Measurements from ENCODE around the gene APOC4. TPM values are rescaled to one million over a fixed set of nuclear protein-coding genes. Genes with fewer than 3 reads are reported as not detected.

Gene APOC4
- total RNA-seq, 1 experiment from 2014 or later, result not detected

DNA sequence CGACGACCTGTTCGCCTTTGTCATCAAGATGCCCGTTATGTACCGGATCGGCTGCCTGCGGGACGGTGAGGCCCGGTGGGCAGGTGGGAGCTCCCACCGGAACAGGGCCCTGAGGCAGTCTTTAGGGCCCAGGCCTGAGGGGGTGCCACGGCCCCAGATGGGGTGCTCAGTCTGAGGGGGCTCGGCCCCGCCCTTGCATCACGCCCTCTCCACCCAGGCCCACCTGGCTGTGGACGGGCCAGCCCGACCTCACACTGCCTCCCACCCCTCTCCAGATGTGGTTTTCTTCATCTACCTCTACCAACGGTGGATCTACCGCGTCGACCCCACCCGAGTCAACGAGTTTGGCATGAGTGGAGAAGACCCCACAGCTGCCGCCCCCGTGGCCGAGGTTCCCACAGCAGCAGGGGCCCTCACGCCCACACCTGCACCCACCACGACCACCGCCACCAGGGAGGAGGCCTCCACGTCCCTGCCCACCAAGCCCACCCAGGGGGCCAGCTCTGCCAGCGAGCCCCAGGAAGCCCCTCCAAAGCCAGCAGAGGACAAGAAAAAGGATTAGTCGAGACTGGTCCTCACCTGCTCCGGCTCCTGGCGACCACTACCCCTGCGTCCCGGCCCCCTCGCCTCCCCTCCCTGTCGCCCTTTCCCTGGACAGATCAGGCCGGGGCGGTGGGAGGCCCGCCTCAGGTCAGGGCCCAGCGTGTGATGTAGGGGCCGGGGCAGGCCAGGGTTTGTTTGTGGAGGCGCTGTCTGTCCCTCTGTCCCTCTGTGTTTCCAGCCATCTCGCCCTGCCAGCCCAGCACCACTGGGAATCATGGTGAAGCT, 50.5 kb downstream of the APOC4 start:
- no peak for DNase-seq (ENCODE audit: extremely low read depth, low read depth)

DNA sequence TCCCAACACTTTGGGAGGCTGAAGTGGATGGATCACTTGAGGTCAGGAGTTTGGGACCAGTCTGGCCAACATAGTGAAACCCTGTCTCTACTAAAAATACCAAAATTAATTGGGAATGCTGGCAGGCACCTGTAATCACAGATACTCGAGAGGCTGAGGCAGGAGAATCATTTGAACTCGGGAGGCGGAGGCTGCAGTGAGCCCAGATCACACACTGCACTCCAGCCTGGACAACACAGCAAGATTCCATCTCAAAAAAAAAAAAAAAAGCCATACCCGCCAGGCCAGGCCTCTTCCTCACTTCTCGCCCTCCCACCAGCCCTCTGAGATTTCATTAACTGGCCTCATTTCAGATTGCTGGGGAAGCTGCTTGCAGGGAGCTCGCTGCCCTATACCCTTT, 51.5 kb downstream of the APOC4 start:
- no peak for DNase-seq (ENCODE audit: extremely low read depth, low read depth)

DNA sequence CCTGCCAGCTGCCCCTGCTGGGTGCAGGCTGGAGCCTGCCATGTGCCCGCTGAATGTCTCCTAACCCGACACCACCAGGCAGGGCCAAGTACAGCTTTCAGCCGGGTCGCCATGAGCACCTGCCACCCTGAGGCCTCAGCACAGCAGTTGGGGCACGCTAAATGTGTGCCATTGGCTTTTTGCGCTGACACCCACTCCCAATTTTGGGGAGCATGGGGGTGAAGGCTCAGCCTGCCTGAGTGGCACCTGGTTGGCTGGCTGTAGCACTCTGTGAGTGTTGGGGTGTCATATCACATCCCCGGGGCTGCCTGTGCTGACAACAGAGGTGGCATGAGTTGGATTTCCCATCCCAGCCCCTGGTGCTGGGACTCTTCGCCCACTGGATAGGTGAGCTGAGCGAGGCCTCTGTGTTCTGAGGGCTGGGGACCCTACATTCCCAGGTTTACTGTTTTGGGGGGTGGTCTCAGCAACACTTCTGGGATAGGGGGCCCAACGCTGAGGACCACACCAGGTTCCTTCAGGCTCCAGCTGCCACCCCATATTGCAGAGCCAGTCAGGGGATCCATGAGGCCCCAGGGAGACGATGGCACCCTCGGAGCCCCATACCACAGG, 52.0 kb downstream of the APOC4 start:
- no peak for DNase-seq (ENCODE audit: extremely low read depth, low read depth)

Other genes with a start within 250 kb of the APOC4 start
- gene CEACAM16, start 243.1 kb upstream of the APOC4 start, total RNA-seq (2014; rRNA removed; shearing (Covaris generic)), result not detected in 2 replicates
- gene BCL3, start 193.5 kb upstream of the APOC4 start, total RNA-seq (2014; rRNA removed; shearing (Covaris generic)), result 12.6 and 16.5 TPM in 2 replicates
- gene CBLC, start 164.3 kb upstream of the APOC4 start, total RNA-seq (2014; rRNA removed; shearing (Covaris generic)), result not detected in 2 replicates
- gene BCAM, start 133.1 kb upstream of the APOC4 start, total RNA-seq (2014; rRNA removed; shearing (Covaris generic)), result 2.3 and 3.1 TPM in 2 replicates
- gene NECTIN2, start 95.9 kb upstream of the APOC4 start, total RNA-seq (2014; rRNA removed; shearing (Covaris generic)), result 24.3 and 29.4 TPM in 2 replicates
- 43.7 and 60.7 TPM in 2 replicates for gene TOMM40, start 51.0 kb upstream of the APOC4 start, total RNA-seq (2014; rRNA removed; shearing (Covaris generic))
- gene APOE, start 36.4 kb upstream of the APOC4 start, total RNA-seq (2014; rRNA removed; shearing (Covaris generic)), result 0.84 and 1.2 TPM in 2 replicates
- 6.1 and 9.6 TPM in 2 replicates for gene APOC1, start 27.6 kb upstream of the APOC4 start, total RNA-seq (2014; rRNA removed; shearing (Covaris generic))
- not detected in 2 replicates for gene APOC2, start 3.8 kb downstream of the APOC4 start, total RNA-seq (2014; rRNA removed; shearing (Covaris generic))
- gene CLPTM1, start 13.1 kb downstream of the APOC4 start, total RNA-seq (2014; rRNA removed; shearing (Covaris generic)), result 31.0 and 31.2 TPM in 2 replicates
- 10.1 and 12.5 TPM in 2 replicates for gene RELB, start 59.2 kb downstream of the APOC4 start, total RNA-seq (2014; rRNA removed; shearing (Covaris generic))
- gene CLASRP, start 96.8 kb downstream of the APOC4 start, total RNA-seq (2014; rRNA removed; shearing (Covaris generic)), result 20.4 and 31.4 TPM in 2 replicates
- 0.27 and 1.4 TPM in 2 replicates for gene ZNF296, start 134.2 kb downstream of the APOC4 start, total RNA-seq (2014; rRNA removed; shearing (Covaris generic))
- 20.2 and 24.5 TPM in 2 replicates for gene GEMIN7, start 137.0 kb downstream of the APOC4 start, total RNA-seq (2014; rRNA removed; shearing (Covaris generic))
- gene PPP1R37, start 150.9 kb downstream of the APOC4 start, total RNA-seq (2014; rRNA removed; shearing (Covaris generic)), result 10.8 and 11.8 TPM in 2 replicates
- gene NKPD1, start 218.7 kb downstream of the APOC4 start, total RNA-seq (2014; rRNA removed; shearing (Covaris generic)), result 0.07 TPM in 1 of 2 replicates, not detected in the other
- gene TRAPPC6A, start 236.0 kb downstream of the APOC4 start, total RNA-seq (2014; rRNA removed; shearing (Covaris generic)), result 5.3 and 5.8 TPM in 2 replicates
- 4.0 and 4.2 TPM in 2 replicates for gene BLOC1S3, start 236.5 kb downstream of the APOC4 start, total RNA-seq (2014; rRNA removed; shearing (Covaris generic))

All from NCI-H460 (cell line).